ENCODE results near the gene RSPH6A.
"Not testable (repeated sequence)": the region's sequence is repeated elsewhere in the genome, so short reads cannot be mapped to it uniquely, and the experiment has no call there.

Gene RSPH6A

DNA sequence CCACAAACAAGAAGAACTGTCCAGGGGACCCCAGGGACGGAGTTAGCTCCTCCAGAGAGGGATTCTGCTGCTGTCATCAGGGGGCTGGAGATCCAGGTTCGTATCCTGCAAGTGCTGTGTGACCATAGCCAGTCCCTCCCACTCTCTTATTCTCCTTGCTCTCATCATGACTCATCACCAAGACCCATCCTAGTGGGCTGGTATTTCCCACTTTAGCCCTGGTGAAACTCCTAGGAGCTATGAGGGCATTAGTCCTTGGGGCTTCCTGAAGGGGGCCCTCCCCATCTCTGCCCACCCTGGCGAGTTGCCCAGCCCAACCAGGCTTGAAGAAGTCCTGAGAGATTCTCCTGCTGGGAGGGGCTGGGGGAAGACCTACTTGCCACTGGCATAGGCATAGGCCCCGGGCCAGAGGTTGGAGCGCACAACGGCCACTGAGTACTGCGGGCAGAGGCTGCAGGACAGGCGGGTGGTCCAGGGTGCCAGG lies 15.0 kb downstream of the RSPH6A start:
- peak; percentile 73 for DNase-seq (ENCODE audit: low read depth)

DNA sequence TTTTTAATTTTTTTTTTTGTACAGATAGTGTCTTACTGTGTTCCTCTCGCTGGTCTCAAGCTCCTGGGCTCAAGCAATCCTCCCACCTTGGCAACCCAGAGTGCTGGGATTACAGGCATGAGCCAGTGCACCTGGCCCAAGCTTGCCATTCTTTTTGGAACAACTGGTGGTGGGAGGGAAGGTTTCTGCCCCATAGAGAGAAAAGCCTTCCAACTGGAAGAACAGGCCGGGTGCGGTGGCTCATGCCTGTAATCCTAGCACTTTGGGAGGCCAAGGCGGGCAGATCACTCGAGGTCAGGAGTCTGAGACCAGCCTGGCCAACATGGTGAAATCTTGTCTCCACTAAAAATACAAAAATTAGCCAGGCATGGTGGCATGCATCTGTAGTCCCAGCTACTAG lies 15.6 kb downstream of the RSPH6A start:
- not testable (repeated sequence) for DNase-seq (ENCODE audit: low read depth)

DNA sequence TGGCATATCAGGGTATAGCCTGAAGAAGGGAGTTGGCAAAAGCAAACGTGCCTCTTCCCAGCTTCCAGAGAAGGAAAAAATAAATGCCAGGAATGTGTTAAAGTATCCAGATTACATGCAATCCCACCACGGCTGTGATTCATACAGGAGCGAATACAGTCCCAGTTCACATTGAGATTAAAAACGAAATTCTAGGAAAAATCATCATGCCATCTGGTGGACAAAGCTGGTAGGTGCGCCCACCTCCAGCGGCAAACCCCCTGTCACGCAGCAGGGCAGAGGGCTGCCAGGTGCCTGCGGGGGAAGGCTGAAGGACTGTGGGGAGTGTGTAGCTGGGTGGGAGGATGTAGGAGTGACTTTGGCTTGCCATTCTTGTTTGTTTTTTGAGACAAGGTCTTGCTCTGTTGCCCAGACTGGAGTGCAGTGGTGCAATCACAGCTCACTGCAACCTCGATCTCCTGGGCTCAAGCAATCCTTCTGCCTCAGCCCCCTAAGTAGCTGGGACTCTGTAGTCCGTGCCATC lies 16.1 kb downstream of the RSPH6A start:
- DNase-seq (ENCODE audit: low read depth): peak; percentile 84

DNA sequence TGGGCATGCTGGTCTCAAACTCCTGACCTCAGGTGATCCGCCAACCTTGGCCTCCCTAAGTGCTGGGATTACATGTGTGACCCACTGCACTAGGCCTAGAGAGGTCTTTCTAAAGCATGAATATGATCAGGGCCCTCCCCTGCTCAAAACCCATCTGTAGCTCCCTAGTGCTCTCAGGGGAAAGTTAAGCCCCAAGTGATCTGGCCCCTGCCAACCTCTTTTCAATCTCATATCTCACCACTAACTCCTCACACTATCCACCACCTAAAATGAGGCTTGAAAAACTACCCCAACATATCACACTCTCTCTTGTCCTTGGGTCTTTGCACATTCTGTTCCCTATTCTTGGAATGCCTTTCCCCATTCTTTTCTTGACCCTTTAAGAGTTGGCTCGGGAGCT lies 20.5 kb downstream of the RSPH6A start:
- DNase-seq (ENCODE audit: low read depth): no peak

DNA sequence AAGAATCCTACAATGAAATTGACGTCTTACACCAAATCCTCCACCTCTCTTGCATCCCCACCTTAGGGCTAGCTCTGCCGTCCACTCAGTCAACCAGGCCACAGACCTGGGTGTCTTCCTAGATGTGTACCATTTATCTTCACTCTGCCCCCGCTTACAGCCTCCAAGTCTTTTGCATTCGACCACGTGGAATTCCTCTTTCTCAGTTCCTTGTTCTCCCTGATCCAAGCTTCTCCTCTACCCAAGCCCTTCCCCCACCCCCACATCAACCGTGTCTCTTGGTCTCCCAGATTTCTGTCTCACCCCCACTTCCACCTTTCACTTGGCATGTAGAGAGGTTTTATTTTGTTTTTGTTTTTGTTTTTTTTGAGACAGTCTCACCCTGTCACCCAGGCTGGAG lies 21.2 kb downstream of the RSPH6A start:
- no peak for DNase-seq (ENCODE audit: low read depth)

DNA sequence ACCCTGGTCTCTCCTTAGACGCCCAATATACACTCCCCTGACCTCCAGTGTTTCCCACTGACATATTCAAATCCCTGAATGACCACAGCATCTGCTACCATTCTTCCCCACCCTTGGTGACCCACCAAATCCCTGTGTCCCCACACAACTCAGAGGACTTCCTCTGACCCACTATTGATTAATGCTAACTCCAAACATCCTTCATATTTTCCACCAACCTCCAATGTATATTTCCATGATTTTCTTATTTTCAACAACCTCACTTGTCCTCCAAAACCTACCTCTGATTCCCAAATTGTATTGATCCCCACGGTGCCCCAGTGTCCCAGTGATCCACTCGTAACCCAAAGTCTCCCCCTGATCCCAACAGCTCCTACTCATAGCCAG lies 21.9 kb downstream of the RSPH6A start:
- no peak for DNase-seq (ENCODE audit: low read depth)

DNA sequence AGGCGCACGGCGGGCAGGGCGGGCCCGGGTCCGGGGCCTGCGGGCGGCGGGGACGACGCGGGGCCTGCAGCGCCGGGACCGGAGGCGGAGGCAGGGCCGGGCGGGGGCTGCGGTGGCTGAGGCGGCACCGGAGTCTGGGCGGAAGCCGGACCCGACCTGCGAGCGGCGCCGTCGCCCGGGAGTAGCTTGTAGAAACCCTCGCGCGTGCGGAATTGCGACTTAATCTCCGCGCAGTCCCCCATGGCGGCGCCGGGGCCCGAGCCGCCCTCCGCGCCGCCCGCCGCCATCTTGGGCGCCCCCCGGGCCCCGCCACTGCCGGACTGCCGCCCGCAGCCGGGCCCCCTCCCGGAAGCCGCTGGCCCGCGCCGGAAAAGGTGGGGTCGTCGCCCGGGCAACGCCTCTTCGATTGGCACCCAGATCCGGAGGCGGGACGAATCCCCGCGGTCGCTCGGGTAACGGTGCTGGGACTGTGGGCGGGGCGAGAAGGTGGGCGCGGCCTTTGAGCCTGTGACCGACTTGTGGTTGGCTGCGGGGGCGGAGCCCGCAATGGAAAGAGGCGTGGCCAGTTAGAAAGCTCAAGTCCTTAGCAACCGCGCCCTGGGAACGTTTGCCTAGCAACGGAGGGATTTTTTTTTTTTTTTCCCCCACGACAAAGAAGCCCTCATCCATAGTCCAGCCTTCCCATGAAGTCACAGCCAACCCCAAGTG lies 22.5 kb downstream of the RSPH6A start, which contains the start of gene DMWD:
DMWD (minus strand) TSS at position 376 of the 708 bp plus-strand sequence; CDS start at position 287, 89 bp downstream.
- peak; percentile 98 for DNase-seq (ENCODE audit: low read depth)

DNA sequence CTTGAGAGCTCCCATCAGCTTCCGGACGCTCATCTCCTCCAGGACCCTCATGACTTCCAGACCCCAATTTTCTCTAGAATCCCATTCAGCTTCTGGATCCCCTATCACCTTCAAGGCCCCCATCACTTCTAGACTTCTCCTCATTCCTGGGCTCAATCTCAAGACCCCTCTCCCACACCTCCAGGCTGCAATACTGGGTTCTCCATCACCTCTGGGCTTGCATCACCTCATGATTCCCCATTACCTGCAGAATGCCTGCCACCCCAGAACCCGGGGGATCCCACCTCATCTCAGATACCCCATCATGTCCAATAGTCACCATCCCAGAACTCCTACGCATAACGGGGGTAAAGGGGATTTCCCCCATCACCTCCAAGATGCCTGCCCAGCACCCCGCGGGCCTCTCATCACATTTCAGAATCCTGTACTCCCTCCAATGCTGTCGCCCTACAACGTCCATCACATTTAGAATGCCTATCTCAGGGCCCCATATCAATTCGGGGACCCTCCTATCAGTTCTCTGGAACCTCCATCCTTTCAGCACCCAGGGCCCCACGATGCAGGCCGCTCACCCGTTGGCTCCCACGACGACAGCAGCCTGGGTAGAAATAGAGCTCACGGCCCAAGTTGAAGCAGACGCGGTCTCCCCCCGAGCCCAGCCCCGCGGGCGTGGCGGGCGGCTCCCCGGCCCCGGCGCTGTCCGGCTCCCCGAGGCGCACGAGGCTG lies 23.2 kb downstream of the RSPH6A start:
- DNase-seq (ENCODE audit: low read depth): peak; percentile 30

DNA sequence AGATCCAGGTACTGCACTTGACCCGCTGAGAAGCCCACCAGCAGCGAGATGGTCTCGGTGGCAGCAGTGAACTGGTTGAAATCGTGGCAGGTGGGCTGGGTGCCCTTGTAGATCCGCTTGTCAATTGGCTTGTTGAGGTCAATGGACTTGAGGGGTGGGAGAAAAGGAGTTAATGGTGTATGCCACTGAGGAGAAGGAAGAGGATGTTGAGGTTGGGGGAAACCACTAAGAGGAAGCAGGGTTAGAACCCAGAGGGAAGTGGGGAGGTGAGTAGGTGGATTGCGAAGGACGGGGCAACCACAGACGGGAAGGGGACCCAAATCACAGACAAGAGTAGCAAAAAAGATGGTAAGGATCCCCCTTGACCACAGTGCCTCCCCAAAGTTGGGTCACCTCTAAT lies 24.2 kb downstream of the RSPH6A start:
- DNase-seq (ENCODE audit: low read depth): no peak

DNA sequence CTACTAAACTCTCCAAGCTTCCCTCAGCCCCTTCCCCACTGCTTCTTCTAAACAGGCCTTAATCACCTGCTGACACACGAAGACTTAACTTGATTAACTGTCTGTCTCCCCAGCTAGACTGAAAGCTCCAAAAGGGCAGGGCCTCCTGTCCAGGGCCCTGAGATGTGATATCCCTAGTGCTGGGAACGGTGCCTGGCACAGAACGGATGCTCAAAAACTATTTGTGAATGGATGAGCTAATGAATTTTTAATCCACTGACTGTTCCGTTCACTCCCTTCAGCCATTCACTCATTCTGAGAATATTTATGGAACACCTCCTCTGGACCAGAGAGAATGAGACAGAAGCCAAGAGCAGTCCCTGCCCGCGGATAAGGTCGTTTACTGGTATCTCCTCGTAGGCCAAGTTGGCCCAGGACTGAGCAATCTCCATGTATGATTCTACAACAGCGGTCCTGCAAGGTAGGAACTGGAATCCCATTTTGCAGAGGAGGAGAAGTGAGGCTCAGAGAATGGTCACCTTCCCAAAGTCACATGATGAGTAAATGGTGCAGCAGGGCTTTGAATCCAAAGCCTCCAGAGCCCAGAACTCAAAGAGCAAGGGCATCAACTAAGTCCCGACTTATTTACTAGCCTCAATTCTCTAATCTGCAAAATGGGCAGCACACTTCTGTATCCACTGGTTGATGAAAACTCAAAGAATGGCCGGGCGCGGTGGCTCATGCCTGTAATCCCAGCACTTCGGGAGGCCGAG lies 25.9 kb downstream of the RSPH6A start:
- no peak for DNase-seq (ENCODE audit: low read depth)

DNA sequence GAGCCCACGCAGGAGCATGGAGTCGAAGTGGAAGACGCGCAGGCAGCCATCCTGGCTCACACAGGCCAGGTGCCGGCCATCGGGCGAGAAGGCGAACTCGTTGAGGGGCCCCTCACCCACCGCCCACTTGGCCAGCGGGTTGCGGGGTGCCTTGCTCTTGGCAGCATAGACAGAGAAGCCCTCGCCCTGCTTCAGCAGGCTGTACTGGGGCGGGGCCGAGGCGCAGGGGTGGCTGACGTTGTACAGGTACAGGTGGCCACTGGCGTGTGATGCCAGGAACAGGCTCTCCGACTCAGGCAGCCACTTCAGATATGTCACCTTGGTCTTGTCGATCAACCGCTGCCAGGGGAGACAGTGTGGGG lies 28.6 kb downstream of the RSPH6A start:
- DNase-seq (ENCODE audit: low read depth): no peak

DNA sequence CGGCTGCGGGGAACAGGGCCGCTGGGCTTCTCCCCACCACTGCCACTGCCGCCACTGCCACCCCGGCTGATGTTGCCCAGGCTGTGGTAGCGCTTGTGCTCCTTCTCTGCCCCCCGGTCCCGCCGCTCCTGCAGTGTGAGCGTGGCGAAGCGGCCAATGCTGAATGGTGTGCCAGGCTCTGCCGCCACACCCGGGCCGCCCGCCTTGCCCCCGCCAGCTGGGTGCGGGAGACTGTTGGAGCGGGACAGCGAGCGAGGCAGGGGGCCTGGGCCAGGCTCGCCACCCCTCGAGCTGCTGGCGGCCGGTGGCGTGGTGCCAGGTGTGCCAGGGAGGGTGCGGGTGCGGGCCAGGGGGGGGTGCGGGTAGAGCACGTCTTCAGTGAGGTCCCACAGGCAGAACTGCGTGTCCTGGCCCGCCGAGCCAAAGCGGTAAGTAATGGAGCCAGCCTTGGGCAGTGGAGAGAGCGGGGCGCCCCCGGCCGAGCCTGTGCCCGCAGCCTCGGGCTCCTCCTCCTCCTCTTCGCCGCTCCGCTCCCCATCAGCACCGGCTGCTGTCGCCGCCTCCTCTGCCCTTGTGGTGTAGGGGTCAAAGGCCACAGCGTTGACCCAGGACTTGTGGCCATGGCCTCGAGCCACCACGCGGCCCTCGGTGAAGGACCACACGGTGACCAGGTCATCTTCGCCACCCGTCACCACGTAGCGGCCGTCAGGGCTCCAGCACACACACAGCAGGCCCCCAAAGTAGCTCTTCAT lies 29.2 kb downstream of the RSPH6A start:
- DNase-seq (ENCODE audit: low read depth): no peak

DNA sequence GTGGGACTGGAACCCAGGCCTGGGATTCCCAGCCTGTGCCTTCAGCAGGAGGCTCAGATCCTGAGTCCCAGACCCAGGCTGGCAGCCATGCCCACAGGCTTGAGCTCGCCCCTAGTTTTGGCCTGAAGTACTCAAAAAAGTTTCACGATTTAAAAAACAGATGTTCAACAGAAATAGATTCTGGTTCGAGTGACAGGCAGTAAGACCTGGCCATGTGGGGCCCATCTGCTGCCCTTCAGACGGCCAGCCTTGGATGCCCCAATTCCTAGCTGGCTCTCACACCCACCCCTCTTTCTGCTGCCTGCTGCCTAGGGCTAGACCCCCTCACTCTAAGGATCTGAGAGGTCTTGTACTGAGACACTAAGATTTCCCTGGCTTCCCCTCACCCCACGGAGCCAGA lies 30.0 kb downstream of the RSPH6A start:
- no peak for DNase-seq (ENCODE audit: low read depth)

DNA sequence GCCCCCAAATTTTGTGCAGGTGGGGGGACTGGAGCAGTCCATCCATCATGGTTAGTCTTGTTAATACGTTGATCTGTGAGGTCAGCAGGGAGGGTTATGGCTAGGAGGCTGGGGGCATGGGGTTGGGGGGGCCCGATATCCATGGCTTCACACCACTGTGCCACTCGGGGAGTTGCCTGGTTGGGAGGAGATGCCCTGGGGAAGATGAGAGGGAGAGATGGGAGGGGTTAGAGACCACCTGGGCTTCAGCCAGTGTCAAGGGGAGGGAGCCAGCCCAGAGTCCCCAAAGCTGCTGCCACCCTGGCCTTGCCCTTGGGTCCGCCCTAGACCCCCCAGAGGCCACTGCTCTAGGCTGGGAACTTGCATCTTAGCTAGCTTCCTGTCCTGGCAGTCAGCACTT lies 31.0 kb downstream of the RSPH6A start:
- DNase-seq (ENCODE audit: low read depth): no peak

DNA sequence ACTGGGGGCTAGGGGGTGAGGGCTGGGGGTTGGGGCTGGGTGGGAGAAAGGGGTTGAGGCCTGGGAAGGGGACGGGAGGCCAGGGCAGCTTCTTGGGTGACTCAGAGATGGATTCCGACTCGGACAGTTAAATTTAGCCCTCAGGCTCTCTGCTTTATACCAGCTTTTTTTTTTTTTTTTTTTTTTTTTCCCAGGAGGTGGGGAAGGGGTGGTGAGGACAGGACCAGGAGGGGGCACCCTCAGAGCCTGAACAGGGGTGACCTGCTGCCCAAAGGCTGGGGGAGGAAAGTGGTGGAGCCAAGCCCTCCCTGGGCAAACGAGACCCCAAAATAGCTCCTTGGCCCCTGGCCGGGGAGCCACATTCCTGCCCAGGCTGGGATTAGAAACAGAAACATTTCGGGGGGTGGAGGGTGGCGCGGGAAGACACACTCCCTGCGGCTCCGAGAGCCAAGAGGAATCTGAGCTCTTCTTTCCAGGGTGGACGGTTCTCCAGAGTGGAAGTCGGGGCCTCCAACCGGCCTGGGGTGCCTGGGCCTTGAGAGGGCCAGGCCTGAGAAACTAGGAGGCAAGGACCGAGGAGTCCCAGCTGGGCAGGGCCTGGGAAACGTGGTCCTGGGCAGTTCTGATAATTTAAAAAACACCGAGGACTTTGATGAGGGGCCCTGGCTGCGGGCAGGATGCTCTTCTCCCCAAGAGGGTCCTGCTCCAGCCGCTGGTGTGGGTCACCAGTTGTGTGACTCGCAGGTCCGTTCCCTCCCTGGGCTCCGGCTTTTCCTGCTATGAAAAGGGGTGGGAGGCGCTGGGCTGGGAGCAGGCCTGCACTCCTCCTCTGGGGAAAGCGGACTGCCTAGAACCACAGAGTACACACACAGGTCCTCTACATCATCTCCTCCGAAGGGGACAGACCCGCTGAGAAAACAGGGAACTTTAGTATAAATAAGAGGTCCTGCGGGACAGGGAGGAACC lies 32.0 kb downstream of the RSPH6A start:
- peak; percentile 89 for DNase-seq (ENCODE audit: low read depth)

DNA sequence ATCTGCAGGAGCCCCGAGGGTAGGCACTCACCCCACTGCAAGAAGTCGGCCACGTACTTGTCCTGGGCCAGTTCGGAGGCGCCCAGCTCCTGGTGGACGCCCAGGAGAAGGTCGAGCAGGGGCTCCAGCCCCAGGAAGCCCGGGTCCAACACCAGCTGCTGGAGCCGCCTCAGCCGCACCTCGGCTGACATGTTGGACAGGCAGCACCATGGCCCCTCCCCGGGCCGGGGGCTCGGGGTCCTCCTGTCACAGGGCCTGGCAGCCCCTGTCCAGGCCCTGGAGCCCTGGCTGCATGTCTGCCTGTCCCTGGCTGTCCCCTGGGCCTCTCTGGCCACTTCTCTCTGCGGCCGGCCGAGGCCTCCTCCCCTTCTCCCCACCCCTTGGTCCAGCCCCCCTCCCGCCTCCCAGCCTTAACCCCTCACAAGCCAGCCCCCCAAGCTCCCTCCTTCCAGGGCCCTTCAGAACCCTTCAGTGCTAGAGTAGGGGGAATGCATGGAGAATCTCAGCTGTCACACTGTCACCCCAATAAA lies 32.9 kb downstream of the RSPH6A start, which contains the start of gene DMPK:
DMPK (minus strand) TSS at position 329 of the 530 bp plus-strand sequence; CDS start at position 191, 138 bp downstream.
- DNase-seq (ENCODE audit: low read depth): peak; percentile 47

DNA sequence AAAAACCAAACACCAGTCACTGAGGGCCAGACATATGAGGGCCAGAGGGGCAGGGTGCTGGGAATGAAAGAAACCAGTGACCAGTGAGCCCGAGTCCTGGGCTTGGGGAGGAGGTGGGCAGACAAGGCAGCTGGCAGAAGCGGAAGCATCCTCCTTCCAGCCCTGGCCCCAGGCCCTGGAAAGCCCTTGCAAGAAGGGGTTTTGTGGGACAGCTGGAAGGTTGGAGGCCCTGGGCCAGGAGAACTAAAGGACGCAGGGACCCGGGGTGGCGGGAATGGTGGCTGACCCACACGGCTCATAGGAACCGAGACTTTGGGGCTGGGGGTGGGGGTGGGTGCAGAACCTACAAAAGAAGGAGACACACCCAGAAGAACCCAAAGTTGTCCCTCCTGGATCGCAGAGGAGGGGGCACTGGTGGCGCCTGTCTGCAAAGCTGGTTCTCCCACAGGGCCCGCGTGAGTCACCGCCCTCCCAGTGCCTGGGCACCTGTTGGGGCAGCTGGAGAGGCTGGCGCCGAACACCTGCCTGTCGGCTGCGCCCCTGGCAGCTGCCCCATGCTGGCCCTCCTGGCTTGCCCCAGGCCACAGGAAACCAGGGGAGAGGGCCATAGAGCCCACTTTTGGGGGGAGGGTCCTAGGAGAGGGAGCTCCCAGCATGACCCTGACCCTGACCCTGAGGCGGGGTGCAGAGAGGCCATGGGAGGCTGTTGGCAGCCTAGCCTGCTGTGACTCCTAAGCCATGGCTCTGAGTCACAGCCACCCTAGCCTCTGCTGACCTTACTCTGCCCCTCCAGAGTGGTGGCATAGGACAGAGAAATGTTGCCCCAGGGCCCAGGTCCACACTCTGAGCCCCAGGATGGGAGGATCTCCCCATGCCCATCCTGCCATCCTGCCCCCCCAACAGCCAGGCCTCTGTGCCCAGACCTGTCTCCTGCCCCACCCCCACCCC lies 33.6 kb downstream of the RSPH6A start:
- DNase-seq (ENCODE audit: low read depth): peak; percentile 58

DNA sequence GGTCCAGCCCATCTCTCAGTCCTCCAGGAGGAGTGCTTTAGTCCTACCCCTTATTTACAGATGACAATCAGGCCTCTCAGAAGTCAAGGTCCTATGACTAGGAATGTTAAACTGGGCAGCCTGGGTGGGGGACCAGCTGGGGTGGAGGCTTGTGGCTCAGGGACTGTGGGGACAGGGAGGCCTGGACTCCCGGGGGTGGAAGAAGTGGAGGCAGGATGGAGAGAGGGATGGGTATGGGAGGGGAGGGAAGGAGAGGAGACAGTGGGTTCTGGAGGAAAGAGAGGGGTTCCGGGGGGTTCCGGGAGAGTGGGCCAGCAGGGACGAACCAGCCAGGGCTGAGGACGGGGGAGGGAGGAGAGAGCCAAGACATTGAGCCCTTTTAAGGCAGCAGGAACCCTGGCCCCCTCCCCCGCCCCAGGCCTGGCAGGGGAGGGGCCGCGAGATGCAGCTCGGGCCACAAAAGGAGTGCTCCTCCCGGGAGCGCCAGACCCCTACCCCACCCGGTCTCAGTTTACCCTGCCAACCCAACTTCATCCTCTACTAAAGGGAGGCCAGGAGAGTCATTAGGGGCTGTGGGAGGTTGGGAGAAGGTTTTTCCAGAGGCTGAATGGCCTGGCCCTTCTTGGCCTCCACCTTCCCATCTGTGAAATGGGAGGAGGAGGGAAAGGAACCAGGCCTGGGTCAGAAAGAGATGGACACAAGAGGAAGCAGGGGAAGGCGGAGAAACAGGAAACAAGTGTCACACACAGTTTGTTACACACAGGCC lies 34.5 kb downstream of the RSPH6A start:
- DNase-seq (ENCODE audit: low read depth): no peak

DNA sequence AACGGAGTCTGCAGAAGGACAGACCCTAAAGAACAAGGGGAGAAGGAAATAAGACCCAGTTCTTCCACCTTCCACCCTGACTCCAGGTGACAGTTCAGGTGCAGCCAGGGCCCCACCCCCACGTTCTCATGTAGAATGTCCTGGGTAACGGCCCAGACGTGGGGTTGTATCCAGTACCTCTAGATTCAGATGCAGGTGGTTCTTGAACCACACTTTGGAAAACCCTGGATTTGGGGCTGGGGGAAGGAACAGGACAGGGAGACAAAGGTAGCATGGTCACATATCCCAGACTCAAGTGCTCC lies 35.0 kb downstream of the RSPH6A start:
- DNase-seq (ENCODE audit: low read depth): no peak
